Adrenal gland (tissue), 5 donors: Measurements from ENCODE around the gene ATP6V1C2.

Experiments
- POLR2A ChIP-seq, 2 donors: fragments of 450-650 bp; IDR thresholded peaks; one replicate each; pipeline ENCODE4 v1.6.1; 2017; ENCODE audit warnings: antibody characterized with exemption in 2 of 2, mild to moderate bottlenecking in 2 of 2, moderate library complexity in 1 of 2
- TF ChIP-seq, protein P1 (sequence below), 6 experiments: fragments of 450-650 bp in 4 of 6; fragments of 200-600 bp in 2 of 6; sonication (generic) in 1 of 6; IDR thresholded peaks; 1 replicate in 5 of 6; 2 replicates in 1 of 6; pipeline versions ENCODE4 v1.5.1 to v1.8.0; 2016 to 2021; ENCODE audit warnings: antibody characterized with exemption in 6 of 6, mild to moderate bottlenecking in 2 of 6, moderate library complexity in 1 of 6
- donor health status: DM: no; HTN: no; CAD: no.

DNA sequence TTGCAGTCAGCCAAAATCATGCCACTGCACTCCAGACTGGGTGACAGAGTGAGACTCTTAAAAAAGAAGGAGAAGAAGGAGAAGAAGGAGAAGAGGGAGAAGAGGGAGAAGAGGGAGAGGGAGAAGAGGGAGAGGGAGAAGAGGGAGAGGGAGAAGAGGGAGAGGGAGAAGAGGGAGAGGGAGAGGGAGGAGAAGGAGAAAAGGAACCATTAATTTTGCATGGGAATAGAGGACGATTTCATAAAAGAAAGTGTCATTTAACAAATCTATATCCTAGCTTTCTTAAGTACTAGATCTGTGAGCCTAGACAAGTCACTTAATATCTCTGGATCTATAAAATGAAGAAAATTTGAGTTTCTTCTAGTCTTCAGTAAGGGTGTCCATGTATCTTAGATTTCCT is 41.2 kb upstream of the ATP6V1C2 start:
- TF ChIP-seq, protein P1, sequence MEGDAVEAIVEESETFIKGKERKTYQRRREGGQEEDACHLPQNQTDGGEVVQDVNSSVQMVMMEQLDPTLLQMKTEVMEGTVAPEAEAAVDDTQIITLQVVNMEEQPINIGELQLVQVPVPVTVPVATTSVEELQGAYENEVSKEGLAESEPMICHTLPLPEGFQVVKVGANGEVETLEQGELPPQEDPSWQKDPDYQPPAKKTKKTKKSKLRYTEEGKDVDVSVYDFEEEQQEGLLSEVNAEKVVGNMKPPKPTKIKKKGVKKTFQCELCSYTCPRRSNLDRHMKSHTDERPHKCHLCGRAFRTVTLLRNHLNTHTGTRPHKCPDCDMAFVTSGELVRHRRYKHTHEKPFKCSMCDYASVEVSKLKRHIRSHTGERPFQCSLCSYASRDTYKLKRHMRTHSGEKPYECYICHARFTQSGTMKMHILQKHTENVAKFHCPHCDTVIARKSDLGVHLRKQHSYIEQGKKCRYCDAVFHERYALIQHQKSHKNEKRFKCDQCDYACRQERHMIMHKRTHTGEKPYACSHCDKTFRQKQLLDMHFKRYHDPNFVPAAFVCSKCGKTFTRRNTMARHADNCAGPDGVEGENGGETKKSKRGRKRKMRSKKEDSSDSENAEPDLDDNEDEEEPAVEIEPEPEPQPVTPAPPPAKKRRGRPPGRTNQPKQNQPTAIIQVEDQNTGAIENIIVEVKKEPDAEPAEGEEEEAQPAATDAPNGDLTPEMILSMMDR (IDR thresholded peaks at IDR 0.05), result no peak
- TF ChIP-seq POLR2A (IDR thresholded peaks at IDR 0.05), result no peak
